HG03280 (cell line): ENCODE measurements around the gene WASHC4.

Experiments used
- ATAC-seq: cut with Tn5 transposase; IDR thresholded peaks from one replicate; pipeline ENCODE4 v1.9.1; 2021; ENCODE audit warnings: mild to moderate bottlenecking, moderate library complexity; ENCODE audit not compliant: unreplicated experiment

WASHC4 gene

DNA sequence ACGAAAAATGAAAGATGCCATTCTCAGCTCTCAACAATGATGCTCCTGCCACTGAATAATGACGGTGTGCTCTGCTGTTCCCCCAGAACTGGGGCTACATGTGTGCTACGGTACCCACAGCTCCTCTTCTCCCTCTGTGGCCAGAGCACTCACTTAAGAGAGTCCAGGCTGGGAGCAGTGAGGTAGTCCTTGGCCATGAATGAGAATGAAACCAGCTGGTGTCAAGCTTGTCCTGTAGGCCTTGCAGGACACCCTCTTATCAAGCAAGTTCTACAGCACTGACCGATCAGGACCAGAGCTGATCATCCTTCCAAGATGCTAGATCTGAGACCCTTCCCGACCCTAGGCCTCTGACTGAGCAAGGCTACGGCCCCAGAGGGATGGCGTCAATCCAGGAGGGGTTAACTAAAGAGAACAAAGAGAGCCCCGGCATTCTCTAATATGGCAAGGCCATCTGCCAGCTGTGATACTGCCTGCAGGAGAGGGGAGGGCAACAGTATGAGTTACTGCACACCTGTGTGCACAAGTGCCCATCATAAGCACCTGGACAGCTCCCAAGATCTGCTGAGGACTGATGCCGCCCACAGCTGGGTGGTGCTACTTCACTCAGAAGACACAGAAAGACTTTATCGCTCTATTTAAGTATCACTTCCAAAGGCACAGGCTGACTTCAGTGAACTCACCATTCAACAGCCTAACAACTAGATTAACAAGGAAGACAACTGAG, 98.0 kb downstream of the WASHC4 start:
- no peak for ATAC-seq

DNA sequence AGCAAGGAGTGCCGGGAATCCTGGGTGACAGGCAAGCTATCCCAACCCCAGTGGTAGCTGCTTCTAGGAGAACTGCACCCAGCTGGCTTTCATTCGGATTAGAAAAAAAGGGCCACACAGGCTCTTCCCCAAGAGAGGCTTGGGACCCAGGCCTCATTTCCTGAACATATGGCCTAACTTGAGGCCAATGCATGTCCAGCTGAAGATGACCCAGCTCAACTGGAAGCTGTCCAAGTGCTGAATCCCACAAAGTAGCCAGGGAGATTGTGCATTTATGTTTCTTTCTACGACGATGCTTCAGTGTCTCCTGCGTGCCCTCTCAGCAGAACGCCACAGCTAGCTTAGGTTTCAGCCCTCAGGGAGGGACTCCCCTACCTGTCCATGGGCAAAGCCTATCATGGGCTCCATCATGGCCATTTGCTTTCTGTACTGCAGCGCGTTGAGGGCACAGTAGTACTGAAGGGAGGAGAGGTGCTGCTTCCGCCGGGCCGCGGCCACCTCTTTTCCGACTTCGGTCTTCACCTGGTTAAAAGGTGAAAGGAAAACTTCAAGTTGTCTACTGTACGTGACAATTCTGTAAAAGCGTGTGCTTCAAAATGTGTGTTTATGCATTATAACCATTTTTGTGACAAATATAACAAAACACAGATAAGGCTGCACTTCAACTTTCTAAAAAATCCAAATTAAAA, 99.3 kb downstream of the WASHC4 start:
- no peak for ATAC-seq

DNA sequence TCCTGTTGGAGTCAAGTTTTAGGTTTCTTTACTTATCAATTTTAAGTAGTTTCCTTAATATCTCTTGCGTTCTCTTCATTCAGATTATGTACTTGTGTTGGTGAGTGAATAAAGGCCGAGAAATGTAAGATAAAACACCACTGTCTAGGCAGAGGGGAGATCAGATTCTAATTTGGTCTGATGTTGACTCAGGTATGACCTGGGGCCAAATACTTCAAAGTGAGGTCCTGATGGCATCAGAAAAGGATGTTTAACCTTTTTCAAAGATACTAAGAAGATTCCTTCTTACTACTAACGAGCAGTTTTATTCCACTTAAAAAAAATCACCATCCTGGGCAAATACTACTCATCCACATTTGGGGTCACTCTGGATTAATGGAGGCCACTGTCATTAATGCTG, 101.6 kb downstream of the WASHC4 start:
- no peak for ATAC-seq

DNA sequence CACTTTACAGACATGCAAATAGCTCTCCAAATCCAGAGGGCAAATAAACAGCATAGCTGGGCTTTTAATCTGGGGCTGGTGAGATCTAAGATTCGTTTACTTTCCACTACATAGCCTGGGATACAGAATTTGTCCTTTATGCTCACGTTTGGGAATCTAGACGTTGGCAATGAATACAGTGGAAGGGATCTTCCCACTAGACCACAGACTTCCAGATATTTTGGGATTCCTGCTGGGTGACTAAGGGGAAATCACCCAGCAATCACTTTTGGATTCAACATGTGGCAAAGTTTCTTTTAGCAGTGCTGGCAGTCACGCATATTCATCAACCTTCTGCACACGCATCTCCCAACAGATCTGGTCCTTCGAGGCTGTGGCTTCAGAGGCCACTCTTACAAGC, 104.9 kb downstream of the WASHC4 start:
- ATAC-seq = no peak

DNA sequence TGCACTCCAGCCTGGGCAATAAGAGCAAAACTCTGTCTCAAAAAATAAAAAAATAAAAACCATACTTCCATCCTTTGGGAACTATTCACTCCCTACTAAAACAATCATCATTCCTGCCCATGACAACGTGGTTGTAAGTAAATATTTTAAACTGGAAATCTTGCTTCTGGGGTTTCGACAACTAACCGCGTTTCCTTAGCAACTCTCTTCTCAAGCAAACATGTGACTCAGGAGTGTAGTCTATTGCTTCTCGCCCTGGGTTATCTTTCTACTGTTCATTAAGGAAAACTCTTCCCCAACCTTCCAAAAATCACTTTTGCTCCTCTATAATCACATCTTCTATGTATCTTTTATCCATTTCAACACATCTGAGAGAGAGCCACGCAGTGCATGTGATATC, 106.6 kb downstream of the WASHC4 start:
- ATAC-seq = no peak

DNA sequence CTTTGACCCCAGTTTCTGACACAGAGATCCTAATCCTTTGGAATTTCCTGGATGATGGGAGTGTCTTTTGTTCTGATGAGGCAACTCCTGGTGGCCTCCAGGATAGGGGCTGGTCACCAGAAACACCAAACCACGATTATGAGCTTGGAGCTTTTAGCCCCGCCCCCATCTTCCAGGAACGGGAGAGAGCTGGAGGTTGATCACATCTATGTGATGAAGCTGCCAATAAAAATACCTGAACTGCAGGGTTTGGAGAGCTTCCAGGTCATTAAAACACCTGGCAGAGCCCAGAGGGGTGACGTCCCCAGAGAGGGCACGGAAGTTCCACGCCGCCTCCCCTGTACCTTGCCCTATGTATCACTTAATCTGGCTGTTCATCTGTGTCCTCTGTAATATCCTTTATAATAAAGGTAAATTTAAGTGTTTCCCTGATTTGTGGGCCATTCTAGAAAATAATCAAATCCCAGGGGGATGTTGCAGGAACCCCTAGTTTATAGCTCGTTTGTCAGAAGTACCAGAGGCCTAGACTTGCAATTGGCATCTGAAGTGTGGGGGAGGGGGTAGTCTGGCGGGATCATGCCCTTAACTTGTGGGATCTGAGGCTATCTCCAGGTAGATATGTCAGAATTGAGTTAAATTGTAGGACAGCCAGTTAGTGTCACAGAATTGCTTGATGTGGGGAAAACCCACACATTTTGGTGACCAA, 107.3 kb downstream of the WASHC4 start:
- ATAC-seq = no peak

DNA sequence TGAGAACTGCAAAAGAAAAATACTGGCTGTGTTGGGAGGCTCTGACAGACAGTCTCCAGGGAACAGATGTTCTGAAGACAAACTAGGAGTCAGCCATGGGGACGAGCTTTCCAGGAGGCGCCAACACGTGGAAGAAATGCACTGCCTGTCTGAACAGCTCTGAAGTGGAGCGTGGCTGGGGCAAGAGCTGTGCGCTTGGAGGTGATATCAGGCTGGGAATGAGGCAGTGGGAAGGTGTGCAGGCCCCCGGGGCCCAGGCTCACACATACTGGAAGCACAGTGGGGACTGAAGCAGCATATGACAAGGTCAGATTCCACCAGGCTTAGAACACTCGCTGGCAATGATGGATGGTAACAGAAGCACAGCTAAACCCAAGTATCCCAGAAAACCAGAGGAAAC, 110.9 kb downstream of the WASHC4 start:
- no peak for ATAC-seq
